Testis (tissue), 2 donors: ENCODE data around the gene KATNAL2.

Source experiments
- CTCF ChIP-seq, 3 experiments: fragments of 450-650 bp in 2 of 3; fragments of 200-600 bp in 1 of 3; sonication (generic) in 1 of 3; IDR thresholded peaks; one replicate each; pipeline ENCODE4 v1.5.1; 2016 to 2019; ENCODE audit warnings: antibody characterized with exemption in 3 of 3, mild to moderate bottlenecking in 2 of 3, moderate library complexity in 1 of 3
- POLR2A ChIP-seq: fragments of 450-650 bp; IDR thresholded peaks from one replicate; pipeline ENCODE4 v1.6.1; 2017; ENCODE audit warnings: antibody characterized with exemption, mild to moderate bottlenecking, moderate library complexity

- no peak for TF ChIP-seq CTCF (IDR thresholded peaks at IDR 0.05)
- TF ChIP-seq POLR2A, result no peak
Observed at GRCh38 chr18:47080872-47081271, 163.5 kb downstream of the KATNAL2 start.
